CD4-positive, alpha-beta T cell (primary cell): ENCODE results near the gene RBMS3. TPM values are rescaled to one million over a fixed set of nuclear protein-coding genes. Genes with fewer than 3 reads are reported as not detected.

Source experiments
- ATAC-seq: fragments of 200-7000 bp; cut with Tn5 transposase; one replicate; pipeline ENCODE4 v1.10.0; 2022; ENCODE audit warnings: mild to moderate bottlenecking; ENCODE audit not compliant: poor library complexity
- CTCF ChIA-PET: fragments of 350-600 bp; sonication (Branson Sonifier 250); formaldehyde crosslinking; loops from one replicate; lab custom pipeline; 2021; ENCODE audit warnings: antibody characterized with exemption, inconsistent platforms; lab: Charles Lee
- POLR2A ChIA-PET: fragments of 350-600 bp; sonication (Branson Sonifier 250); formaldehyde crosslinking; loops from one replicate; lab custom pipeline; 2021; ENCODE audit warnings: antibody characterized with exemption, inconsistent platforms; lab: Charles Lee
- DNase-seq, 14 experiments: peaks; one replicate each; pipeline ENCODE4 v3.0.0-alpha.2; 2013 to 2020; ENCODE audit warnings: mixed read lengths in 2 of 14
- H3K27ac ChIP-seq, 2 donors: one replicate each; pipeline versions ENCODE4 v1.5.1 to v1.7.0; 2013; ENCODE audit warnings: low read length in 2 of 2, low read depth in 1 of 2, mild to moderate bottlenecking in 1 of 2
- H3K27me3 ChIP-seq, 2 experiments: 1 replicate in 1 of 2; 2 replicates in 1 of 2; pipeline versions ENCODE4 v1.6.1 to v1.7.0; 2013; ENCODE audit warnings: low read length in 2 of 2, control low read depth in 1 of 2, mild to moderate bottlenecking in 1 of 2, moderate library complexity in 1 of 2; ENCODE audit not compliant: insufficient read depth in 2 of 2, control insufficient read depth in 1 of 2
- H3K36me3 ChIP-seq: one replicate; pipeline ENCODE4 v1.6.1; 2013; ENCODE audit warnings: low read length, control low read depth; ENCODE audit not compliant: insufficient read depth
- H3K4me1 ChIP-seq: one replicate; pipeline ENCODE4 v1.6.1; 2013; ENCODE audit warnings: low read length, control low read depth; ENCODE audit not compliant: insufficient read depth
- H3K4me3 ChIP-seq: one replicate; pipeline ENCODE4 v1.5.1; 2013; ENCODE audit warnings: mild to moderate bottlenecking, low read length, moderate library complexity
- H3K9me3 ChIP-seq, 2 experiments: 1 replicate in 1 of 2; 2 replicates in 1 of 2; pipeline versions ENCODE4 v1.6.1 to v1.7.0; 2013; ENCODE audit warnings: low read length in 2 of 2, mild to moderate bottlenecking in 2 of 2, control low read depth in 1 of 2, moderate library complexity in 1 of 2; ENCODE audit not compliant: control insufficient read depth in 1 of 2, insufficient read depth in 1 of 2
- H3K27ac Mint-ChIP-seq: one replicate; pipeline ENCODE4 v1.8.0; 2020; ENCODE audit warnings: mixed read lengths
- H3K27me3 Mint-ChIP-seq: one replicate; pipeline ENCODE4 v1.8.0; 2021; ENCODE audit warnings: mixed read lengths
- H3K36me3 Mint-ChIP-seq: one replicate; pipeline ENCODE4 v1.8.0; 2021; ENCODE audit warnings: low read depth, mixed read lengths
- H3K4me1 Mint-ChIP-seq: one replicate; pipeline ENCODE4 v1.8.0; 2021; ENCODE audit warnings: low read depth, mixed read lengths
- H3K4me3 Mint-ChIP-seq: one replicate; pipeline ENCODE4 v1.8.0; 2020; ENCODE audit warnings: mild to moderate bottlenecking, mixed read lengths
- H3K9me3 Mint-ChIP-seq: one replicate; pipeline ENCODE4 v1.8.0; 2020; ENCODE audit warnings: mixed read lengths
- CTCF ChIP-seq: fragments of 200-600 bp; IDR thresholded peaks from one replicate; pipeline ENCODE4 v1.8.0; 2022; ENCODE audit warnings: antibody characterized with exemption, mild to moderate bottlenecking
- intact Hi-C, 2 experiments: fragments of 100-400 bp; cut with DNase I in 1 of 2; cut with micrococcal nuclease in 1 of 2; formaldehyde crosslinking; loops; one replicate each; pipeline versions ENCODE4 v1.15.1 to v1.9.0; 2023 to 2025; cut with DNase I, micrococcal nuclease
- total RNA-seq, 174 experiments: library from RNA in 2 of 174; stranded (reverse) in 2 of 174; gene quantifications; one replicate each; pipeline ENCODE4 v1.2.3 and lab custom pipeline; 2021 to 2026

Gene RBMS3
- total RNA-seq, 2 experiments from 2014 or later: 1.6 to 1.7 TPM

GRCh38 chr3:29934751-29935150, 653.9 kb downstream of the RBMS3 start:
- ATAC-seq (no peak), DNase-seq (no peak)
- Histone ChIP-seq H3K4me3 (no peak overlapping the region), H3K36me3 (no peaks in the 10 kb centered on the region), H3K4me1 (no peaks in the 10 kb centered on the region), H3K27me3 (no peaks in the 10 kb centered on the region), H3K27ac (no peak overlapping the region), H3K9me3 (no peaks in the 10 kb centered on the region)
- intact Hi-C loops: no loop called here
- TF ChIP-seq CTCF: no peak
- Mint-ChIP-seq H3K4me3 (no peak overlapping the region), H3K4me1 (no peaks in the 10 kb centered on the region), H3K27me3 (peaks cover 21% of the 10 kb centered on the region), H3K36me3 (no peaks in the 10 kb centered on the region), H3K9me3 (no peaks in the 10 kb centered on the region), H3K27ac (no peak overlapping the region)
- ChIA-PET CTCF (no interaction called here), POLR2A (no interaction called here)

GRCh38 chr3:29936054-29936453, 655.2 kb downstream of the RBMS3 start:
- DNase-seq: no peak
- ATAC-seq: no peak
- no peak overlapping the region for H3K4me3 Mint-ChIP-seq
- no peaks in the 10 kb centered on the region for H3K36me3 Mint-ChIP-seq
- H3K9me3 Mint-ChIP-seq: no peaks in the 10 kb centered on the region
- no peaks in the 10 kb centered on the region for H3K4me1 Mint-ChIP-seq
- no peaks in the 10 kb centered on the region for H3K4me1 ChIP-seq
- H3K4me3 ChIP-seq: no peak overlapping the region
- intact Hi-C loops: no loop called here
- H3K36me3 ChIP-seq: no peaks in the 10 kb centered on the region
- no peaks in the 10 kb centered on the region for H3K9me3 ChIP-seq
- CTCF ChIA-PET: no interaction called here
- H3K27me3 Mint-ChIP-seq: peaks cover 26% of the 10 kb centered on the region
- POLR2A ChIA-PET: no interaction called here
- TF ChIP-seq CTCF: no peak
- H3K27me3 ChIP-seq: no peaks in the 10 kb centered on the region
- H3K27ac Mint-ChIP-seq: no peak overlapping the region
- H3K27ac ChIP-seq: no peak overlapping the region

- no peaks in the 10 kb centered on the region for H3K36me3 ChIP-seq
- H3K4me3 ChIP-seq: no peak overlapping the region
- no peak for ATAC-seq
- Mint-ChIP-seq H3K36me3 (no peaks in the 10 kb centered on the region), H3K4me3 (no peak overlapping the region), H3K4me1 (no peaks in the 10 kb centered on the region), H3K27me3 (peaks cover 21% of the 10 kb centered on the region), H3K9me3 (no peaks in the 10 kb centered on the region), H3K27ac (no peak overlapping the region)
- H3K27me3 ChIP-seq: no peaks in the 10 kb centered on the region
- intact Hi-C loops: no loop called here
- no peak overlapping the region for H3K27ac ChIP-seq
- no peak for DNase-seq
- no peaks in the 10 kb centered on the region for H3K4me1 ChIP-seq
- no peaks in the 10 kb centered on the region for H3K9me3 ChIP-seq
- TF ChIP-seq CTCF: no peak
- CTCF ChIA-PET: no interaction called here
- POLR2A ChIA-PET: no interaction called here
These were observed 655.9 kb downstream of the RBMS3 start for GRCh38 chr3:29936766-29937165.
